Lower leg skin (tissue), 3 donors: ENCODE results near the gene JARID2.

Experiments used
- CTCF ChIP-seq, 3 donors: fragments of 450-650 bp; IDR thresholded peaks; one replicate each; pipeline ENCODE4 v1.5.1; 2016; ENCODE audit warnings: antibody characterized with exemption in 3 of 3, mild to moderate bottlenecking in 3 of 3, moderate library complexity in 2 of 3
- POLR2A ChIP-seq, 2 donors: fragments of 450-650 bp; IDR thresholded peaks; one replicate each; pipeline ENCODE4 v1.6.1; 2016 to 2017; ENCODE audit warnings: antibody characterized with exemption in 2 of 2, mild to moderate bottlenecking in 1 of 2, moderate library complexity in 1 of 2

GRCh38 chr6:15200087-15200486 is 45.8 kb upstream of the JARID2 start:
- no peak for TF ChIP-seq CTCF (IDR thresholded peaks at IDR 0.05)
- TF ChIP-seq POLR2A (IDR thresholded peaks at IDR 0.05): no peak
